Measurements from ENCODE around the gene FOXC1. TPM values are rescaled to one million over a fixed set of nuclear protein-coding genes. Genes with fewer than 3 reads are reported as not detected.

The FOXC1 gene
- polyA plus RNA-seq, 1 donor from 2014 or later = 0.09 TPM

- Histone ChIP-seq H3K9me2 (ENCODE audit: insufficient read depth, low read length) (no peaks in the 10 kb centered on the region), H3K4me2 (ENCODE audit: low read length) (no peak overlapping the region), H3K4me3 (ENCODE audit: low read length) (no peak overlapping the region), H3K9me3 (ENCODE audit: low read length) (no peaks in the 10 kb centered on the region), H3K36me3 (ENCODE audit: insufficient read depth, low read length) (no peaks in the 10 kb centered on the region), H3F3A (ENCODE audit: insufficient read depth, low read length, poor library complexity, severe bottlenecking) (no peaks in the 10 kb centered on the region), H3K27ac (ENCODE audit: low read length) (no peak overlapping the region), H3K27me3 (ENCODE audit: insufficient read depth, low read depth, low read length) (no peaks in the 10 kb centered on the region), H4K20me1 (ENCODE audit: insufficient read depth) (no peaks in the 10 kb centered on the region), H3K79me2 (replicated peaks; ENCODE audit: insufficient read depth, low read length) (no peaks in the 10 kb centered on the region), H2AFZ (ENCODE audit: low read depth, low read length) (no peak overlapping the region), H3K9ac (ENCODE audit: low read length) (no peak overlapping the region)
- TF ChIP-seq TAF1 (IDR thresholded peaks at IDR 0.05; ENCODE audit: low read depth) = no peak
- no peak for TF ChIP-seq MXI1 (conservative IDR thresholded peaks at IDR 0.05; ENCODE audit: poor library complexity, severe bottlenecking)
- no peak for TF ChIP-seq REST (IDR thresholded peaks at IDR 0.05; ENCODE audit: borderline replicate concordance)
- no peak for TF ChIP-seq RAD21 (conservative IDR thresholded peaks at IDR 0.05)
- TF ChIP-seq SMC3 (conservative IDR thresholded peaks at IDR 0.05; ENCODE audit: poor library complexity) = no peak
- TF ChIP-seq POLR2AphosphoS5 (IDR thresholded peaks at IDR 0.05) = no peak
- TF ChIP-seq CTCF (IDR thresholded peaks at IDR 0.05; ENCODE audit: poor library complexity, severe bottlenecking) = no peak
- no peak for TF ChIP-seq EZH2 (IDR thresholded peaks at IDR 0.05; ENCODE audit: borderline replicate concordance, insufficient read depth, low read length, poor library complexity, severe bottlenecking)
- no peak for TF ChIP-seq EP300 (conservative IDR thresholded peaks at IDR 0.05; ENCODE audit: poor library complexity, severe bottlenecking)
Measured at GRCh38 chr6:1574083-1574761, 35.5 kb upstream of the FOXC1 start.

- Histone ChIP-seq H3K79me2 (replicated peaks; ENCODE audit: insufficient read depth, low read length) (no peaks in the 10 kb centered on the region), H4K20me1 (ENCODE audit: insufficient read depth) (no peaks in the 10 kb centered on the region), H3K9me3 (ENCODE audit: low read length) (no peaks in the 10 kb centered on the region), H2AFZ (ENCODE audit: low read depth, low read length) (no peak overlapping the region), H3K4me2 (ENCODE audit: low read length) (no peak overlapping the region), H3K27ac (ENCODE audit: low read length) (no peak overlapping the region), H3K27me3 (ENCODE audit: insufficient read depth, low read depth, low read length) (no peaks in the 10 kb centered on the region), H3K9me2 (ENCODE audit: insufficient read depth, low read length) (no peaks in the 10 kb centered on the region), H3K4me3 (ENCODE audit: low read length) (no peak overlapping the region), H3K9ac (ENCODE audit: low read length) (no peak overlapping the region), H3K36me3 (ENCODE audit: insufficient read depth, low read length) (no peaks in the 10 kb centered on the region), H3F3A (ENCODE audit: insufficient read depth, low read length, poor library complexity, severe bottlenecking) (no peaks in the 10 kb centered on the region)
- TF ChIP-seq RAD21 (conservative IDR thresholded peaks at IDR 0.05) (no peak), REST (IDR thresholded peaks at IDR 0.05; ENCODE audit: borderline replicate concordance) (no peak), TAF1 (IDR thresholded peaks at IDR 0.05; ENCODE audit: low read depth) (no peak), EZH2 (IDR thresholded peaks at IDR 0.05; ENCODE audit: borderline replicate concordance, insufficient read depth, low read length, poor library complexity, severe bottlenecking) (no peak), CTCF (IDR thresholded peaks at IDR 0.05; ENCODE audit: poor library complexity, severe bottlenecking) (no peak), POLR2AphosphoS5 (IDR thresholded peaks at IDR 0.05) (no peak), SMC3 (conservative IDR thresholded peaks at IDR 0.05; ENCODE audit: poor library complexity) (no peak), MXI1 (conservative IDR thresholded peaks at IDR 0.05; ENCODE audit: poor library complexity, severe bottlenecking) (no peak), EP300 (conservative IDR thresholded peaks at IDR 0.05; ENCODE audit: poor library complexity, severe bottlenecking) (no peak)
Measured at GRCh38 chr6:1574890-1575209, 34.9 kb upstream of the FOXC1 start.

Data from neural cell (in vitro differentiated cells).